Measurements from ENCODE around the gene GPR55.
"Not testable (repeated sequence)": the region's sequence is repeated elsewhere in the genome, so short reads cannot be mapped to it uniquely, and the experiment has no call there.

Gene GPR55

GRCh38 chr2:230951396-230951795 is 26.4 kb upstream of the GPR55 start:
- in situ Hi-C loops (cut with MboI; ENCODE audit: low sequenced_read_pairs), result no loop called here

GRCh38 chr2:230950874-230951339 is 25.9 kb upstream of the GPR55 start:
- in situ Hi-C loops (cut with MboI; ENCODE audit: low sequenced_read_pairs), result no loop called here

GRCh38 chr2:230949966-230950873 is 25.2 kb upstream of the GPR55 start:
- in situ Hi-C loops (cut with MboI; ENCODE audit: low sequenced_read_pairs), result no loop called here

- in situ Hi-C loops (cut with MboI; ENCODE audit: low sequenced_read_pairs), result no loop called here
Measured at GRCh38 chr2:230947908-230948365, 22.9 kb upstream of the GPR55 start.

GRCh38 chr2:230947235-230947576 is 22.2 kb upstream of the GPR55 start:
- in situ Hi-C loops (cut with MboI; ENCODE audit: low sequenced_read_pairs), result no loop called here

- in situ Hi-C loops (cut with MboI; ENCODE audit: low sequenced_read_pairs), result no loop called here
Measured at GRCh38 chr2:230946429-230947234, 21.6 kb upstream of the GPR55 start.

GRCh38 chr2:230944757-230945372 is 19.8 kb upstream of the GPR55 start:
- in situ Hi-C loops (cut with MboI; ENCODE audit: low sequenced_read_pairs), result no loop called here

GRCh38 chr2:230944123-230944653 is 19.1 kb upstream of the GPR55 start:
- in situ Hi-C loops (cut with MboI; ENCODE audit: low sequenced_read_pairs), result no loop called here

GRCh38 chr2:230942920-230943896 is 18.2 kb upstream of the GPR55 start:
- in situ Hi-C loops (cut with MboI; ENCODE audit: low sequenced_read_pairs), result no loop called here

GRCh38 chr2:230942371-230942770 is 17.3 kb upstream of the GPR55 start:
- in situ Hi-C loops (cut with MboI; ENCODE audit: low sequenced_read_pairs), result no loop called here

- in situ Hi-C loops (cut with MboI; ENCODE audit: low sequenced_read_pairs), result no loop called here
Measured at GRCh38 chr2:230941202-230942180, 16.4 kb upstream of the GPR55 start.

- in situ Hi-C loops (cut with MboI; ENCODE audit: low sequenced_read_pairs), result no loop called here
Measured at GRCh38 chr2:230940471-230940815, 15.4 kb upstream of the GPR55 start.

- in situ Hi-C loops (cut with MboI; ENCODE audit: low sequenced_read_pairs), result no loop called here
Measured at GRCh38 chr2:230939691-230940470, 14.8 kb upstream of the GPR55 start.

GRCh38 chr2:230939066-230939591 is 14.1 kb upstream of the GPR55 start:
- in situ Hi-C loops (cut with MboI; ENCODE audit: low sequenced_read_pairs), result no loop called here

- in situ Hi-C loops (cut with MboI; ENCODE audit: low sequenced_read_pairs), result no loop called here
Measured at GRCh38 chr2:230938516-230939065, 13.5 kb upstream of the GPR55 start.

- in situ Hi-C loops (cut with MboI; ENCODE audit: low sequenced_read_pairs), result no loop called here
Measured at GRCh38 chr2:230938098-230938497, 13.1 kb upstream of the GPR55 start.

- in situ Hi-C loops (cut with MboI; ENCODE audit: low sequenced_read_pairs), result no loop called here
Measured at GRCh38 chr2:230937362-230937761, 12.3 kb upstream of the GPR55 start.

GRCh38 chr2:230936243-230936642 is 11.2 kb upstream of the GPR55 start:
- in situ Hi-C loops (cut with MboI; ENCODE audit: low sequenced_read_pairs), result not testable (repeated sequence)

Measured in hTERT RPE-1 (cell line).